ENCODE results near the gene IL19. TPM values are rescaled to one million over a fixed set of nuclear protein-coding genes. Genes with fewer than 3 reads are reported as not detected.

The IL19 gene
- total RNA-seq, 4 donors from 2014 or later: not detected

DNA sequence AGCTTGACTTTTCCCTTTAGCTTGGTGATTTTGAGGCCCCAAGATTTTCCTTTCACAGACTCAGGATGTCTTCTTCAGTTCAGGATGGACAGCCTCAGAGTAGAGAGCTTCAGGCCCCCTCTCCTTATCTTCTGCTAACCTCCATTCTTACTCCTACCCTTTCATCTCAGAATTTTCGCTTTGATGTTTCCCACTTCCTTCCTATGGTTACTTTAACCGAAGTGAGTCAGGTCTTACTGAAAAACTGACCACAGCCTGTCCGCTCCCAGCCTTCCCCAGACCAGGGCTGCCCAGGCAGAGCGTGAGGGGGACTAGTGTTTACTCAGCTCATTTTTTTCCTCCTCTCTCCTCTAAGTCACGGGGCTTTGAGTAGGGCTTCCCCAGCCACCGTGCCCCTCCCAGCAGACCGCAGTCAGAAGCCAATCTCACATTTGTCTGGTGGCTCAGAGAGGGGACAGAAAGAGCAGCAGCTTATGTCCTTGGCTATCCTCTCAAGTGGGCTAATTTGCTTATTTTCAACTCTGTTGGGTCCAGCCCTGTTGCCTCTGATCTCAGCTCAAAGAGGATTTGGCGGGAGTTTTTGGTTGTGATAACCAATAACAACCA lies 4.2 kb upstream of the IL19 start:
- no peak overlapping the region for H3K27ac ChIP-seq
- no peaks in the 10 kb centered on the region for H3K9me3 ChIP-seq
- H3K27me3 ChIP-seq: no peaks in the 10 kb centered on the region
- TF ChIP-seq, protein P1, sequence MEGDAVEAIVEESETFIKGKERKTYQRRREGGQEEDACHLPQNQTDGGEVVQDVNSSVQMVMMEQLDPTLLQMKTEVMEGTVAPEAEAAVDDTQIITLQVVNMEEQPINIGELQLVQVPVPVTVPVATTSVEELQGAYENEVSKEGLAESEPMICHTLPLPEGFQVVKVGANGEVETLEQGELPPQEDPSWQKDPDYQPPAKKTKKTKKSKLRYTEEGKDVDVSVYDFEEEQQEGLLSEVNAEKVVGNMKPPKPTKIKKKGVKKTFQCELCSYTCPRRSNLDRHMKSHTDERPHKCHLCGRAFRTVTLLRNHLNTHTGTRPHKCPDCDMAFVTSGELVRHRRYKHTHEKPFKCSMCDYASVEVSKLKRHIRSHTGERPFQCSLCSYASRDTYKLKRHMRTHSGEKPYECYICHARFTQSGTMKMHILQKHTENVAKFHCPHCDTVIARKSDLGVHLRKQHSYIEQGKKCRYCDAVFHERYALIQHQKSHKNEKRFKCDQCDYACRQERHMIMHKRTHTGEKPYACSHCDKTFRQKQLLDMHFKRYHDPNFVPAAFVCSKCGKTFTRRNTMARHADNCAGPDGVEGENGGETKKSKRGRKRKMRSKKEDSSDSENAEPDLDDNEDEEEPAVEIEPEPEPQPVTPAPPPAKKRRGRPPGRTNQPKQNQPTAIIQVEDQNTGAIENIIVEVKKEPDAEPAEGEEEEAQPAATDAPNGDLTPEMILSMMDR (IDR thresholded peaks at IDR 0.05 in 4 of 5, conservative IDR thresholded peaks at IDR 0.05 in 1 of 5): no peak
- no peak for TF ChIP-seq POLR2A (IDR thresholded peaks at IDR 0.05)
- no peaks in the 10 kb centered on the region for H3K36me3 ChIP-seq
- H3K4me1 ChIP-seq: no peaks in the 10 kb centered on the region
- no peak overlapping the region for H3K4me3 ChIP-seq
- intact Hi-C loops (cut with DNase I; ENCODE audit: low total_unique reads) (no loop called here), in situ Hi-C loops (cut with MboI; ENCODE audit: low sequenced_read_pairs in 4 of 4) (no loop called here)
- DNase-seq (peak; percentile 33 to 36), ATAC-seq (peak in 1 of 2 donors; percentile 33)

DNA sequence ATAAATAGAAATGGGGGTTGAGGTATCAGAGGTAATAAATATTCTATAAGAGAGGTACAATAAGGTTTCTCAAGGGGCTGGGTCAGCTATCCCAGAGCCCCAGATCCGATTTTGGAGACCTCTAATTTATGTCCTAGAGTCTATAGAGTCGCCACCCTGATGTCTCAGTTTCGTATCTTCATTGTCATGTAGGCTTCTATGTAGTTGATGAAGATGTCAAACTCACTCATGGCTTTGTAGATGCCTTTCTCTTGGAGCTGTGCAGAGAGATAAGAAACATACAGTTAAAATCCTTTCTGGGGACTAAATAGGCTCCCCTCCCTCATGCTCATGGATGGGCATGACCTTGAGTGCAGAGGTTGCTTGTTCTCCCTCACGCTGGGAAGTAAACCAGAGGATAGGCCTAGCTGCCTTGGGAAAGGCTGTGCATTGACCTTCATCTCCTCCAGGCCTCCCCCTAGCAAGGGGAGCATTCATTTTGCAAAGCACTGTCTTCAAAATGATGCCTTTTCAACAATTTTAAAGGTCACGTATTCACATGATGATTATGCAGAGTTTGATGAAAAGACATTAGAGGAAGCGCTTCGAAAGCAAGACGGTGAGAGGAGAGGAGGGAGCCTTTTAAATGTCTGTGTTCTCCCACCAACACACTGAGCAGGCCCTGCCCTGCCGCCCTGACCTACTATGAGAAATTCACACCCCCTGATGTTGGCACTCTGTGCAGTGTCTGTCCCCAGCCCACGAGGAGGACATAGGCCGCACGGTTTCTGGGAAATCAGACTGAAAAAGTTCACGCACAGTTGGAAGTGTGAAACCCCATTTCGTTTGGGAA lies 1.9 kb upstream of the IL19 start:
- ATAC-seq (no peak), DNase-seq (no peak)
- TF ChIP-seq, protein P1 (IDR thresholded peaks at IDR 0.05 in 4 of 5, conservative IDR thresholded peaks at IDR 0.05 in 1 of 5): no peak
- no peak for TF ChIP-seq POLR2A (IDR thresholded peaks at IDR 0.05)
- Histone ChIP-seq H3K27me3 (no peaks in the 10 kb centered on the region), H3K4me1 (no peaks in the 10 kb centered on the region), H3K4me3 (no peak overlapping the region), H3K36me3 (no peaks in the 10 kb centered on the region), H3K9me3 (no peaks in the 10 kb centered on the region), H3K27ac (no peak overlapping the region)
- in situ Hi-C loops (cut with MboI; ENCODE audit: low sequenced_read_pairs in 4 of 4) (no loop called here), intact Hi-C loops (cut with DNase I; ENCODE audit: low total_unique reads) (no loop called here)

DNA sequence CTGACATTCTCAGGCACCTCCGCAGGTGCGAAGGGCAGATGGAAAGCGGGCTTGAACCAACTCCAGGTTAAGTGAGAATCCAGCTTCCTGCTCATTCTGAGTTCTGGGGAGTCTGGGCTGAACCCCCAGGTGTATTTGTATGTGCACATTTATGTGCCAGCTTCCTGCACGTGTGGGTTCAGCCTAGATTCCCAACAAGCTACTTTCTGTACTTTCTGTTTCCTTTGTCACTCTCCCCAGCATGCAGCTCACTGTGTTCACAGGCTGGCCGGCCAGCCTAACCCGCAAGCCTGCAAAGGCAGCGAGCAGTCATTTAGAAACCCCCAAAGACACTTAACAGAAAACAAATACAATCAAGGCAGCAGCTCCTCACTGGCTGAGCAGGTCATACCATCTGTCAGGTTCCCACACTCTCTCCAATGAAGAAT lies 1.3 kb upstream of the IL19 start:
- H3K36me3 ChIP-seq: no peaks in the 10 kb centered on the region
- no peak overlapping the region for H3K27ac ChIP-seq
- DNase-seq (no peak), ATAC-seq (no peak)
- H3K9me3 ChIP-seq: no peaks in the 10 kb centered on the region
- H3K4me3 ChIP-seq: no peak overlapping the region
- no peaks in the 10 kb centered on the region for H3K4me1 ChIP-seq
- in situ Hi-C loops (cut with MboI; ENCODE audit: low sequenced_read_pairs in 4 of 4): no loop called here
- H3K27me3 ChIP-seq: no peaks in the 10 kb centered on the region
- intact Hi-C loops (cut with DNase I; ENCODE audit: low total_unique reads): no loop called here
- TF ChIP-seq, protein P1 (IDR thresholded peaks at IDR 0.05 in 4 of 5, conservative IDR thresholded peaks at IDR 0.05 in 1 of 5): no peak
- no peak for TF ChIP-seq POLR2A (IDR thresholded peaks at IDR 0.05)

DNA sequence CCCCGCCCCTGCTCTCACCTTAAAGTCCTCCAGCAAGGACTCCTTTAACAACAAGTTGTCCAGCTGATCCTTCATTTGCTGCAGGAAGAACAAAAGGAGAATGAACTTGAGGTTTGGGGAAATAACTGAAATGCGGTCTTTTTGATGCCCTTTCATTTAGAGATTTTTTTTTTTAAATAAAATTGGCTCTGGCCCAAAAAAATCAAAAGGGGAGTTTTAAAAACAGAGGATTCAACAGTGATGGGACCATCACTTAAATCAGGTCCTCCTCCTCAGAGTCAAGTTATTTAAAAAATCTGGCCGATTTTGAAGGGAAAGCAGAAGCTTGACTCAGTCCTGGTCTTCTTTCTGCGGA lies 742 bp downstream of the IL19 start:
- DNase-seq: no peak
- Histone ChIP-seq H3K27ac (no peak overlapping the region), H3K27me3 (no peaks in the 10 kb centered on the region), H3K9me3 (no peaks in the 10 kb centered on the region), H3K4me3 (no peak overlapping the region), H3K36me3 (no peaks in the 10 kb centered on the region), H3K4me1 (no peaks in the 10 kb centered on the region)
- ATAC-seq: no peak
- in situ Hi-C loops (cut with MboI; ENCODE audit: low sequenced_read_pairs in 4 of 4): no loop called here
- TF ChIP-seq POLR2A (IDR thresholded peaks at IDR 0.05): no peak
- TF ChIP-seq, protein P1 (IDR thresholded peaks at IDR 0.05 in 4 of 5, conservative IDR thresholded peaks at IDR 0.05 in 1 of 5): no peak
- intact Hi-C loops (cut with DNase I; ENCODE audit: low total_unique reads): no loop called here
